ENCODE measurements around the gene VPS13A. TPM values are rescaled to one million over a fixed set of nuclear protein-coding genes. Genes with fewer than 3 reads are reported as not detected.

The VPS13A gene
- total and polyA plus RNA-seq, 2 of the 13 experiments (the other 11 are each of a cell fraction or from before 2014, with no cell fraction given): 20.4 to 20.7 TPM

GRCh38 chr9:77450085-77450475 lies 272.7 kb downstream of the VPS13A start (continued):
- no peak for TF ChIP-seq HCFC1 (IDR thresholded peaks at IDR 0.05; ENCODE audit: low read depth, low read length)
- TF ChIP-seq MEIS1 (CRISPR knock-in tag; IDR thresholded peaks at IDR 0.05; ENCODE audit: borderline replicate concordance): no peak

- intact Hi-C loops (cut with micrococcal nuclease; ENCODE audit: unreplicated experiment): no loop called here
- BruUV-seq (replicated peaks): no TSS peak
- H3K79me2 ChIP-seq (ENCODE audit: insufficient read depth, low read length): no peaks in the 10 kb centered on the region
- H3K9ac ChIP-seq (ENCODE audit: insufficient read depth, low read depth, low read length): no peak overlapping the region
- no peaks in the 10 kb centered on the region for H3K36me3 ChIP-seq (replicated peaks in 1 of 2; ENCODE audit: control insufficient read depth in 1 of 2, insufficient read depth in 2 of 2, low read length in 2 of 2)
- H3K9me3 ChIP-seq (ENCODE audit: low read length): peaks cover 5% of the 10 kb centered on the region; the same call in 1 of the 2 replicates
- no peak for ATAC-seq
- peaks cover 0 to 34% of the 10 kb centered on the region in 2 experiments; a peak in 2 of 5 replicates for H3K27me3 ChIP-seq (ENCODE audit: control insufficient read depth in 1 of 2, insufficient read depth in 2 of 2, low read length in 2 of 2)
- H3K4me2 ChIP-seq (ENCODE audit: low read depth, low read length): no peak overlapping the region
- no peak overlapping the region for H3K27ac ChIP-seq (ENCODE audit: extremely low read length, insufficient read depth, low read length)
- H3K4me1 ChIP-seq (ENCODE audit: insufficient read depth, low read length): no peaks in the 10 kb centered on the region
- TF ChIP-seq ZNF256 (CRISPR knock-in tag; conservative IDR thresholded peaks at IDR 0.05): no peak
- TF ChIP-seq ZNF549 (CRISPR knock-in tag; IDR thresholded peaks at IDR 0.05): no peak
- no peak for TF ChIP-seq ZNF138 (CRISPR knock-in tag; IDR thresholded peaks at IDR 0.05; ENCODE audit: low read depth)
- TF ChIP-seq ISX (CRISPR knock-in tag; conservative IDR thresholded peaks at IDR 0.05): no peak
- TF ChIP-seq PATZ1 (CRISPR knock-in tag; IDR thresholded peaks at IDR 0.05): no peak
- no peak for TF ChIP-seq BRCA1 (CRISPR knock-in tag; IDR thresholded peaks at IDR 0.05)
- TF ChIP-seq ZNF350 (CRISPR knock-in tag; IDR thresholded peaks at IDR 0.05; ENCODE audit: borderline replicate concordance, low read depth): no peak
- no peak for TF ChIP-seq ADNP (CRISPR knock-in tag; IDR thresholded peaks at IDR 0.05)
- no peak for TF ChIP-seq ZSCAN25 (CRISPR knock-in tag; IDR thresholded peaks at IDR 0.05)
- no peak for TF ChIP-seq ISL2 (CRISPR knock-in tag; IDR thresholded peaks at IDR 0.05)
- TF ChIP-seq NR0B2 (CRISPR knock-in tag; IDR thresholded peaks at IDR 0.05): no peak
- no peak for TF ChIP-seq ZNF572 (CRISPR knock-in tag; IDR thresholded peaks at IDR 0.05)
- no peak for TF ChIP-seq SAFB2 (CRISPR knock-in tag; IDR thresholded peaks at IDR 0.05; ENCODE audit: borderline replicate concordance, low read depth)
- no peak for TF ChIP-seq MEF2D (CRISPR knock-in tag; IDR thresholded peaks at IDR 0.05)
- TF ChIP-seq CHCHD3 (CRISPR knock-in tag; IDR thresholded peaks at IDR 0.05): no peak
- no peak for TF ChIP-seq SRSF9 (IDR thresholded peaks at IDR 0.05; ENCODE audit: borderline replicate concordance, insufficient read depth, low read depth, low read length, poor library complexity, severe bottlenecking)
- TF ChIP-seq MIXL1 (CRISPR knock-in tag; IDR thresholded peaks at IDR 0.05): no peak
- TF ChIP-seq NR2F2 (IDR thresholded peaks at IDR 0.05; ENCODE audit: borderline replicate concordance, low read depth): no peak
- no peak for TF ChIP-seq ZKSCAN5 (CRISPR knock-in tag; IDR thresholded peaks at IDR 0.05)
- no peak for DNase-seq (ENCODE audit: low spot score)
- in situ Hi-C loops (cut with HindIII; ENCODE audit: extremely low pct_ligation_motif_present, low pct_unique_long_range_greater_than_20kb): loop anchor here (10.0 to 25.0 kb wide), 2 partner anchors 303 to 661 kb away; no protein-coding TSS in a partner anchor
- ChIA-PET CTCF (ENCODE audit: low intra/inter-chr PET ratio, low total read pairs) (no interaction called here), POLR2A (no interaction called here)
- no peak overlapping the region for H3K4me3 ChIP-seq (replicated peaks in 1 of 3; ENCODE audit: insufficient read depth in 1 of 3, low read depth in 2 of 3, low read length in 3 of 3)
- H4K20me1 ChIP-seq (ENCODE audit: insufficient read depth, low read length): no peaks in the 10 kb centered on the region
- no peak for FAIRE-seq
- WGBS (ENCODE audit: low lambda C conversion rate): 16% methylated on average over 4 of the region's 4 CpGs
- H2AFZ ChIP-seq (ENCODE audit: low read length): no peak overlapping the region
These were observed 274.2 kb downstream of the VPS13A start for GRCh38 chr9:77451507-77451906.

Data from HepG2 (cell line).